Cardiac fibroblast (primary cell): ENCODE measurements around the gene CACNG3.
A peak's percentile ranks its signal among the peaks of the same experiment; 100 is the strongest.

ENCODE experiments used
- DNase-seq, 2 donors: peaks; one replicate each; pipeline versions ENCODE4 v3.0.0 to v3.0.0-alpha.2; 2010; ENCODE audit warnings: low read depth in 2 of 2
- H3K4me3 ChIP-seq, 2 donors: replicated peaks in 1 of 2; 1 replicate in 1 of 2; 2 replicates in 1 of 2; pipeline ENCODE4 v1.5.1; 2011; ENCODE audit warnings: low read depth in 2 of 2, low read length in 2 of 2, mild to moderate bottlenecking in 2 of 2, moderate library complexity in 1 of 2
- TF ChIP-seq, protein P1 (sequence below): IDR thresholded peaks from one replicate; pipeline ENCODE4 v1.5.1; 2011; ENCODE audit warnings: low read depth, mild to moderate bottlenecking, low read length, inconsistent platforms

Gene CACNG3

GRCh38 chr16:24255456-24256371 lies at the start of gene CACNG3:
Gene CACNG3, plus strand, starts transcription at chr16:24256335. Its CDS starts 420 bp downstream, at chr16:24256755.
- DNase-seq, result peak; percentile 9 to 32
- TF ChIP-seq, protein P1, sequence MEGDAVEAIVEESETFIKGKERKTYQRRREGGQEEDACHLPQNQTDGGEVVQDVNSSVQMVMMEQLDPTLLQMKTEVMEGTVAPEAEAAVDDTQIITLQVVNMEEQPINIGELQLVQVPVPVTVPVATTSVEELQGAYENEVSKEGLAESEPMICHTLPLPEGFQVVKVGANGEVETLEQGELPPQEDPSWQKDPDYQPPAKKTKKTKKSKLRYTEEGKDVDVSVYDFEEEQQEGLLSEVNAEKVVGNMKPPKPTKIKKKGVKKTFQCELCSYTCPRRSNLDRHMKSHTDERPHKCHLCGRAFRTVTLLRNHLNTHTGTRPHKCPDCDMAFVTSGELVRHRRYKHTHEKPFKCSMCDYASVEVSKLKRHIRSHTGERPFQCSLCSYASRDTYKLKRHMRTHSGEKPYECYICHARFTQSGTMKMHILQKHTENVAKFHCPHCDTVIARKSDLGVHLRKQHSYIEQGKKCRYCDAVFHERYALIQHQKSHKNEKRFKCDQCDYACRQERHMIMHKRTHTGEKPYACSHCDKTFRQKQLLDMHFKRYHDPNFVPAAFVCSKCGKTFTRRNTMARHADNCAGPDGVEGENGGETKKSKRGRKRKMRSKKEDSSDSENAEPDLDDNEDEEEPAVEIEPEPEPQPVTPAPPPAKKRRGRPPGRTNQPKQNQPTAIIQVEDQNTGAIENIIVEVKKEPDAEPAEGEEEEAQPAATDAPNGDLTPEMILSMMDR, result no peak
- no peak within 1 kb of the TSS for H3K4me3 ChIP-seq

DNA sequence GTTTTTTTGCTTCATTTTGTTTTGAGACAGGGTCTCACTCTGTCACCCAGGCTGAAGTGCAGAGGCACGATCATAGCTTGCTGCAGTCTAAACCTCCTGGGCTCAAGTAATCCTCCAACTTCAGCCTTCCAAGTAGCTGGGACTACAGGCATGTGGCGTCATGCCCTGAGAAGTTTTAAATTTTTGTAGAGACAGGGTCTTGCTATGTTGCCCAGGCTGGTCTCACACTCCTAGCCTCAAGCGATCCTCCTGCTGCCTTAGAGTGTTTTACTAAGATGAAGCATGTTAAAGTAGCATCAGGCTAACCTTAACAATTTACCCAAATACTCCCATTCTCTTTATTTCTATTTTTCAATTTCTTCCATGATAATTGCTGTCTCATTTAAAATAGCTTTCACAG lies 49.2 kb upstream of the CACNG3 start:
- no peak for DNase-seq
- TF ChIP-seq, protein P1, result no peak
- H3K4me3 ChIP-seq, result no peak overlapping the region

DNA sequence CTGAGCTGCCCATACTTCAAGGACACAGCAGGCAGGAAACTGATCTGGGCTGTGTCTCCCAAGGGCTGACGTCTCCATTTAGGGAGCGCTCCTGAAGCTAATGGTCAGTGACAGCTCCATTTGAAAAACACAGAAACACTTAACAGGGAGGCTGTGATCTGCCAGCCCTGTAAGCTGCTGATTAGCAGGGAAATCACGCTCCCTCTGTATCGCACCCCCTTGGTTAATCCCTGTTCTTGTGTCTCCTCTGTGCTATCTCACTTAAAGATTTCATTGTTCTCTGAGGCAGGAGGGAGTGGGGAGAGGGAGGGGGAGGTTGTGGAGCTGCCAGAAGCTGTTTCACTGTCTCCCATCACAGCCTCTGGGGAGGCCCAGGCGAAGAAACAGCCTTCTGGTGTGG lies 47.4 kb upstream of the CACNG3 start:
- DNase-seq, result no peak
- H3K4me3 ChIP-seq, result no peak overlapping the region
- TF ChIP-seq, protein P1, result no peak

DNA sequence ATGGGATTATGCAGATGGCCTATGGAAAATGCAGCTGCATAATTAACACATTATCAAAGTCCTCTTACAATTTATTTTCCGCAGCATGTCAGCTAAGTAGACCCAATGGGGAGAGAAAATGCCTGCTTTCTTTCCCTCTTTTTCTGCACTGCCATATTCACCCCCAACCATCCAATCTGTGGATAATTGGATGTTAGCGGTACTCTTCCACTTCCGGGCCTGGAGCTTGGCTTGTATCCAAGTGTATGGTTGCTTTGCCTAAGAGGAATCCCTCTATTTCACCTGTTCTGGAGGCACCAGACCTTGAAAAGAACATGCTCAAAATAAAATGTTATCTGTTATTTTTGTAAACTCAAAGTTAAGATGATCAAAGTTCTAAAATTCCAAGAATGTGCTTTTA lies 41.1 kb upstream of the CACNG3 start:
- no peak for DNase-seq
- TF ChIP-seq, protein P1, result no peak
- no peak overlapping the region for H3K4me3 ChIP-seq

DNA sequence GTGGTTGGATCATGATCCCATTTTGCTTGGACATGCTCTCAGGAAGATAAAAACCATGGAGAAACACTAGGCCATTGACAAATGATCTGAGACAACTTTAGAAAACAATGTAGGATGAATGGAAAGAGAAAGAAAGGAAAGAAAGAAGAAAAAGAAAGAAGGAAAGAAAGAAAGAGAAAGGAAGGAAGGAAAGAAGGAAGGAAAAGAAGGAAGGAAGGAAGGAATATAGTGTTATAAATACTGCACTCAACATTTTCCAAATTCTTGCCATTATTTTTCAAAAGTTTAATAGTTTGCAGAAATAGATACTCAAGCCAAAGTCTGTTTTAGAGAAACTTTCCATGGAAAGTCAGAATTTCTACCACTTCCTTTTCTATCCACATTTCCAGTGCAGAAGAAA lies 39.2 kb upstream of the CACNG3 start:
- TF ChIP-seq, protein P1, result no peak
- no peak for DNase-seq
- H3K4me3 ChIP-seq, result no peak overlapping the region

DNA sequence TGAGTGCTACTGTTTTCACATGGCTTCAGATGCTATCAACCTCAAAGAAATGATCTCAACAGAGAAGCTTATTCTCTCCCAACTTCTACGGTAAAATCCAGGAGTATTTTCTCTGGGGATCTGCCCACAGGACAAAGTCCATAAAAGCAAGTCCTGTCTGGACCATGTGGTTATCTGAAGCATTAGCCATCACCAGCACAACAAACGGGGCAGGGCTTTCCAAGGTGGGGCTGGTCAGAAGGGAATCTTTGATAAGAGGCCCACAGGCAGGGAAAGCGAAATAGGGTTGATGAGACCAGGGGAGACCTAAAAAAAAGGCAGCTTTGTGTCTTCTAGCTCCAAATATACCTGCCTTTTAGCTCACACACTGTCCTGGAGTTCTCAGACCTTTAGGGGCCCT lies 38.7 kb upstream of the CACNG3 start:
- no peak for DNase-seq
- TF ChIP-seq, protein P1, result no peak

More for the DNA sequence above, 38.7 kb upstream of the CACNG3 start:
- no peak overlapping the region for H3K4me3 ChIP-seq
